Neural cell (in vitro differentiated cells): ENCODE data around the gene FBRS. TPM values are rescaled to one million over a fixed set of nuclear protein-coding genes. Genes with fewer than 3 reads are reported as not detected.

Source experiments
- H2AFZ ChIP-seq: fragments of 200-600, 300-800 bp; sonication (generic), shearing (Covaris generic); 2 replicates; pipeline ENCODE4 v1.6.0; 2014; ENCODE audit warnings: low read depth, mild to moderate bottlenecking, antibody characterized with exemption, low read length, moderate library complexity
- H3F3A ChIP-seq: fragments of 200-600 bp; shearing (Covaris generic); 2 replicates; pipeline ENCODE4 v1.6.1; 2016; ENCODE audit warnings: mild to moderate bottlenecking, moderate library complexity, mixed read lengths, antibody characterized with exemption, low read length; ENCODE audit not compliant: insufficient read depth, poor library complexity, severe bottlenecking
- H3K27ac ChIP-seq: fragments of 200-600, 300-800 bp; sonication (generic), shearing (Covaris generic); 2 replicates; pipeline ENCODE4 v1.5.1; 2014; ENCODE audit warnings: mild to moderate bottlenecking, low read length, moderate library complexity
- H3K27me3 ChIP-seq: fragments of 300-800, 200-600 bp; sonication (generic), shearing (Covaris generic); 2 replicates; pipeline ENCODE4 v1.6.0; 2014; ENCODE audit warnings: mild to moderate bottlenecking, low read depth, low read length, moderate library complexity; ENCODE audit not compliant: insufficient read depth
- H3K36me3 ChIP-seq: fragments of 300-800, 200-600 bp; sonication (generic), shearing (Covaris generic); 2 replicates; pipeline ENCODE4 v1.5.1; 2014; ENCODE audit warnings: mild to moderate bottlenecking, antibody characterized with exemption, low read length, moderate library complexity; ENCODE audit not compliant: insufficient read depth
- H3K4me2 ChIP-seq: fragments of 300-800, 200-600 bp; sonication (generic), shearing (Covaris generic); 2 replicates; pipeline ENCODE4 v1.6.0; 2014; ENCODE audit warnings: mild to moderate bottlenecking, low read length
- H3K4me3 ChIP-seq: fragments of 300-800, 200-600 bp; sonication (generic), shearing (Covaris generic); 2 replicates; pipeline ENCODE4 v1.5.1; 2014; ENCODE audit warnings: mild to moderate bottlenecking, low read length, moderate library complexity
- H3K79me2 ChIP-seq: fragments of 200-600 bp; shearing (Covaris generic); replicated peaks from 2 replicates; pipeline ENCODE4 v1.6.0; 2014; ENCODE audit warnings: mild to moderate bottlenecking, low read length, moderate library complexity; ENCODE audit not compliant: insufficient read depth
- H3K9ac ChIP-seq: fragments of 300-800, 200-600 bp; sonication (generic), shearing (Covaris generic); 2 replicates; pipeline ENCODE4 v1.6.1; 2016; ENCODE audit warnings: mild to moderate bottlenecking, low read length, mixed read lengths
- H3K9me2 ChIP-seq: fragments of 200-600 bp; shearing (Covaris generic); 2 replicates; pipeline ENCODE4 v1.6.1; 2016; ENCODE audit warnings: mild to moderate bottlenecking, low read length, mixed read lengths; ENCODE audit not compliant: insufficient read depth
- H3K9me3 ChIP-seq: fragments of 200-600, 300-800 bp; sonication (generic), shearing (Covaris generic); 2 replicates; pipeline ENCODE4 v1.6.1; 2016; ENCODE audit warnings: mild to moderate bottlenecking, mixed run types, low read length, moderate library complexity, mixed read lengths
- H4K20me1 ChIP-seq: fragments of 200-600 bp; shearing (Covaris generic); 2 replicates; pipeline ENCODE4 v1.6.1; 2016; ENCODE audit warnings: mild to moderate bottlenecking, mixed run types; ENCODE audit not compliant: insufficient read depth
- EP300 ChIP-seq: fragments of 450-650 bp; conservative IDR thresholded peaks from 2 replicates; pipeline ENCODE4 v1.6.1; 2014; ENCODE audit warnings: antibody characterized with exemption, mild to moderate bottlenecking, moderate library complexity; ENCODE audit not compliant: poor library complexity, severe bottlenecking
- EZH2 ChIP-seq: fragments of 200-600, 300-800 bp; shearing (Covaris generic), sonication (generic); IDR thresholded peaks from 2 replicates; pipeline ENCODE4 v1.6.1; 2014; ENCODE audit warnings: antibody characterized with exemption, low read length, borderline replicate concordance, mild to moderate bottlenecking; ENCODE audit not compliant: insufficient read depth, poor library complexity, severe bottlenecking
- MXI1 ChIP-seq: fragments of 450-650 bp; conservative IDR thresholded peaks from 2 replicates; pipeline ENCODE4 v1.6.1; 2014; ENCODE audit warnings: antibody characterized with exemption, mild to moderate bottlenecking; ENCODE audit not compliant: poor library complexity, severe bottlenecking
- POLR2AphosphoS5 ChIP-seq: IDR thresholded peaks from 2 replicates; pipeline ENCODE4 v1.6.1; 2012
- RAD21 ChIP-seq: fragments of 450-650 bp; conservative IDR thresholded peaks from 2 replicates; pipeline ENCODE4 v1.6.1; 2014; ENCODE audit warnings: antibody characterized with exemption, mild to moderate bottlenecking, moderate library complexity
- REST ChIP-seq: IDR thresholded peaks from 2 replicates; pipeline ENCODE4 v1.6.1; 2012; ENCODE audit warnings: borderline replicate concordance
- SMC3 ChIP-seq: fragments of 450-650 bp; conservative IDR thresholded peaks from 2 replicates; pipeline ENCODE4 v1.6.1; 2014; ENCODE audit warnings: antibody characterized with exemption, mild to moderate bottlenecking, moderate library complexity; ENCODE audit not compliant: poor library complexity
- TAF1 ChIP-seq: IDR thresholded peaks from 2 replicates; pipeline ENCODE4 v1.6.1; 2012; ENCODE audit warnings: low read depth
- polyA plus RNA-seq: library from polyadenylated mRNA; depleted of rRNA; stranded (reverse); fragments of >200 nt; gene quantifications from 2 replicates; pipeline ENCODE4 v1.2.3, GENCODE V29; 2014
- TF ChIP-seq, protein P1 (sequence below): fragments of 450-650 bp; IDR thresholded peaks from 2 replicates; pipeline ENCODE4 v1.5.1; 2014; ENCODE audit warnings: antibody characterized with exemption, mild to moderate bottlenecking, moderate library complexity; ENCODE audit not compliant: poor library complexity, severe bottlenecking

The FBRS gene
- polyA plus RNA-seq, 1 donor from 2014 or later, result 24.2 TPM

DNA sequence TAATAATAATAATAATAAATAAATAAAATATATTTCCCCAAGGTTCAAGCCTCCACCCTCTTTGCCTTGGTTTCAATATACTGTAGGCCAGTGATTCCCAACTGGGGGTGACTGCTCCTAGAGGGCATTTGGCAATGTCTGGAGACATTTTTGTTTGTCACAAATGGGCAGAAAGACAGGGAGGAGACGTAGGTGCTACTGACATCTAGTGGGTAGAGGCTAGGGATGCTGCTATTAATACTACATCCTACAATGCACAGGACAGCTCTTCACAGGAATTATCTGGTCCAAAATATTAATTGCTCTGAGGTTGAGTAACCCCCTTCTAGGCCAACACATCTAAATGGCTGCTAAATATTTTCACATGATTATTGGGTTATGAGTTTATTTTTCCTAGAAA, 20.3 kb upstream of the FBRS start:
- Histone ChIP-seq H4K20me1 (no peaks in the 10 kb centered on the region), H3K9me2 (no peaks in the 10 kb centered on the region), H3K27me3 (no peaks in the 10 kb centered on the region), H3K36me3 (no peaks in the 10 kb centered on the region), H3K4me2 (no peak overlapping the region), H2AFZ (no peak overlapping the region), H3K27ac (no peak overlapping the region), H3K9me3 (no peaks in the 10 kb centered on the region), H3K79me2 (no peaks in the 10 kb centered on the region), H3F3A (peaks cover 4% of the 10 kb centered on the region), H3K4me3 (no peak overlapping the region), H3K9ac (no peak overlapping the region)
- TF ChIP-seq MXI1 (no peak), SMC3 (peak; percentile 48), RAD21 (peak; percentile 66), TAF1 (no peak), REST (no peak)
- TF ChIP-seq, protein P1, sequence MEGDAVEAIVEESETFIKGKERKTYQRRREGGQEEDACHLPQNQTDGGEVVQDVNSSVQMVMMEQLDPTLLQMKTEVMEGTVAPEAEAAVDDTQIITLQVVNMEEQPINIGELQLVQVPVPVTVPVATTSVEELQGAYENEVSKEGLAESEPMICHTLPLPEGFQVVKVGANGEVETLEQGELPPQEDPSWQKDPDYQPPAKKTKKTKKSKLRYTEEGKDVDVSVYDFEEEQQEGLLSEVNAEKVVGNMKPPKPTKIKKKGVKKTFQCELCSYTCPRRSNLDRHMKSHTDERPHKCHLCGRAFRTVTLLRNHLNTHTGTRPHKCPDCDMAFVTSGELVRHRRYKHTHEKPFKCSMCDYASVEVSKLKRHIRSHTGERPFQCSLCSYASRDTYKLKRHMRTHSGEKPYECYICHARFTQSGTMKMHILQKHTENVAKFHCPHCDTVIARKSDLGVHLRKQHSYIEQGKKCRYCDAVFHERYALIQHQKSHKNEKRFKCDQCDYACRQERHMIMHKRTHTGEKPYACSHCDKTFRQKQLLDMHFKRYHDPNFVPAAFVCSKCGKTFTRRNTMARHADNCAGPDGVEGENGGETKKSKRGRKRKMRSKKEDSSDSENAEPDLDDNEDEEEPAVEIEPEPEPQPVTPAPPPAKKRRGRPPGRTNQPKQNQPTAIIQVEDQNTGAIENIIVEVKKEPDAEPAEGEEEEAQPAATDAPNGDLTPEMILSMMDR, result peak; percentile 69

DNA sequence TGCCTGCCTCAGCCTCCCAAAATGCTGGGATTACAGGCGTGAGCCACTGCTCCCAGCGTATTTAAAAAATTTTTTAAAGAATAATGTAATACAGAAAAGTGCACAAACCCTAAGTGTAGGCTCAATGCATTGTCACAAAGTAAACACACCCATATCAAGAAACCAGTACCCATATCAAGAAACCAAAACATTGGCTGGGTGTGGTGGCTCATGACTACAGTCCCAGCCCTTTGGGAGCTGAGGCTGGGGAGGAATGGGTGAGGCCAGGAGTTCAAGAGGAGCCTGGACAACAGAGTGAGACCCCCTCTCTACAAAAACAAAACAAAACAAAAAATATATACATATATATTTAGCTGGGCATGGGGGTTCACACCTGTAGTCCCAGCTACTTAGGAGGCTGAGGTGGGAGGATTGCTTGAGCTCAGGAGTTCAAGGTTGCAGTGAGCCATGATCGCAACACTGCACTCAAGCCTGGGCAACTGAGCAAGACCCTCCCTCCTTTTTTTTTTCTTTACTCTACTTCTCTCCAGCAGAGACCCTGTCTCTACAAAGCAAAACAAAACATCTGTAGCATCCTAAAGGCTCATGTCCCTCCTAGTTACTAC, 16.8 kb upstream of the FBRS start:
- Histone ChIP-seq H2AFZ (no peak overlapping the region), H3K9me2 (no peaks in the 10 kb centered on the region), H4K20me1 (no peaks in the 10 kb centered on the region), H3K79me2 (no peaks in the 10 kb centered on the region), H3K27me3 (no peaks in the 10 kb centered on the region), H3K36me3 (no peaks in the 10 kb centered on the region), H3K9me3 (no peaks in the 10 kb centered on the region), H3K4me2 (no peak overlapping the region), H3K27ac (no peak overlapping the region), H3K9ac (no peak overlapping the region), H3K4me3 (no peak overlapping the region), H3F3A (no peaks in the 10 kb centered on the region)
- TF ChIP-seq EP300, result no peak
- no peak for TF ChIP-seq POLR2AphosphoS5
- TF ChIP-seq, protein P1, result no peak
- TF ChIP-seq EZH2, result no peak
- no peak for TF ChIP-seq RAD21
- TF ChIP-seq MXI1, result no peak
- TF ChIP-seq REST, result no peak
- no peak for TF ChIP-seq SMC3
- no peak for TF ChIP-seq TAF1
